GM19452 (cell line): Measurements from ENCODE around the gene TSPYL2.

Source experiments
- ATAC-seq: cut with Tn5 transposase; IDR thresholded peaks from one replicate; pipeline ENCODE4 v1.9.1; 2021; ENCODE audit not compliant: unreplicated experiment

The TSPYL2 gene

GRCh38 chrX:53116101-53116500 is 33.9 kb downstream of the TSPYL2 start:
- no peak for ATAC-seq

DNA sequence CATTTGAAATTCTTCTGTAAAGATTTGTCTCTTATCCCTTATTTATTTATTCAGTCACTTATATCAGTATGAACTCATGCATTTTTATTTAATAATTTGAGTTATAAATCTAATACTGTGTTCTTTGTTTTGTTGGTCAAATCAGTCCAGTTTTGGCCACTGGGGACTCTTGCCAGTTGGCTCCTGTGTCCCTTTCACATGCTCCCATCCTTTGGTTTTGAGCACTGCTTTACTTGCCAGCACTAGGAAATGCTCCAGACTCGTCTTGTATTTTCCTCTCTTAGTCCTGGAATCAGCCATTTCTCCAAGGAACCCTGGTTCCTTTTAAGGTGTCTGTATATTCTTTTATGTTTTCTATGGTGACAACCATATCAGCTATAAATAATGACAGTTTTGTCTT is 39.8 kb downstream of the TSPYL2 start:
- ATAC-seq = no peak

GRCh38 chrX:53125506-53125905 is 43.3 kb downstream of the TSPYL2 start:
- ATAC-seq = no peak

- ATAC-seq = no peak
Observed at GRCh38 chrX:53126377-53126776, 44.2 kb downstream of the TSPYL2 start.

GRCh38 chrX:53128097-53128749 is 46.1 kb downstream of the TSPYL2 start:
- ATAC-seq = no peak

- ATAC-seq = no peak
Observed at GRCh38 chrX:53133400-53133799, 51.2 kb downstream of the TSPYL2 start.

DNA sequence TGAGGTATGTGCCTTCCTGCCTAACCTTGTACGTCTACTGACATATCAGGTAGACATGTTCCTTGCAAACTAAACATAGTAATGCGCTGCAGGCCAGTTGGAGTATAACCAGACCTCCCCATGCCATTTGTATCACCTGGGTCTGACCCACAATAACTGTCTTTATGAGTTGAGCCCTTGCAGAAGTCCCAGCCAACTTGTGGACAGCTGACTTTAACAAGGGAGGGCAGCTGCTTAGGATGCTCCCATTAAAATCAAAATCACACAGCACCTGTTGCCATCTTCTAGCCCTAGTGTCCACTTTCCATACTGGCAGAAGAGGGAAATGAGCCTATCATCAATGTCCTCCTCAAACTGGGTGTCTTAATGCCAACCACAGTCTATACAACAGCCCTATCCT is 53.4 kb downstream of the TSPYL2 start:
- no peak for ATAC-seq
